Naive thymus-derived CD4-positive, alpha-beta T cell (primary cell): ENCODE data around the gene TLR1. TPM values are rescaled to one million over a fixed set of nuclear protein-coding genes. Genes with fewer than 3 reads are reported as not detected.
"Not testable (repeated sequence)": the region's sequence is repeated elsewhere in the genome, so short reads cannot be mapped to it uniquely, and the experiment has no call there.

Experiments
- ATAC-seq: fragments of 150-1000 bp; cut with Tn5 transposase; 2 replicates; pipeline ENCODE4 v1.10.0; 2021; ENCODE audit warnings: mild to moderate bottlenecking, moderate library complexity
- CTCF ChIA-PET: fragments of 350-600 bp; sonication (Branson Sonifier 250); formaldehyde crosslinking; loops from one replicate; lab custom pipeline; 2021; ENCODE audit warnings: antibody characterized with exemption; lab: Charles Lee
- POLR2A ChIA-PET: fragments of 350-600 bp; sonication (Branson Sonifier 250); formaldehyde crosslinking; loops from one replicate; lab custom pipeline; 2021; ENCODE audit warnings: antibody characterized with exemption, inconsistent platforms; lab: Charles Lee
- DNase-seq, 9 donors: peaks; one replicate each; pipeline versions ENCODE4 v3.0.0 to v3.0.0-alpha.2; 2020 to 2022; ENCODE audit warnings: mixed read lengths in 1 of 9
- H3K27ac ChIP-seq: one replicate; pipeline ENCODE4 v1.7.0; 2013; ENCODE audit warnings: mild to moderate bottlenecking, low read depth, low read length, moderate library complexity
- H3K27me3 ChIP-seq, 2 donors: one replicate each; pipeline ENCODE4 v1.7.0; 2013; ENCODE audit warnings: low read length in 2 of 2, mild to moderate bottlenecking in 2 of 2, moderate library complexity in 2 of 2; ENCODE audit not compliant: control insufficient read depth in 2 of 2, insufficient read depth in 2 of 2
- H3K36me3 ChIP-seq, 3 experiments: 1 replicate in 2 of 3; 2 replicates in 1 of 3; pipeline ENCODE4 v1.7.0; 2013; ENCODE audit warnings: low read length in 3 of 3, mild to moderate bottlenecking in 3 of 3, moderate library complexity in 1 of 3; ENCODE audit not compliant: insufficient read depth in 3 of 3, control insufficient read depth in 2 of 3
- H3K4me1 ChIP-seq, 2 donors: one replicate each; pipeline ENCODE4 v1.7.0; 2013; ENCODE audit warnings: low read length in 2 of 2, mild to moderate bottlenecking in 2 of 2, moderate library complexity in 1 of 2; ENCODE audit not compliant: control insufficient read depth in 2 of 2, insufficient read depth in 2 of 2
- H3K4me3 ChIP-seq: 2 replicates; pipeline ENCODE4 v1.7.0; 2013; ENCODE audit warnings: mild to moderate bottlenecking, low read length
- H3K9me3 ChIP-seq, 3 experiments: 1 replicate in 2 of 3; 2 replicates in 1 of 3; pipeline ENCODE4 v1.7.0; 2013; ENCODE audit warnings: low read length in 3 of 3; ENCODE audit not compliant: control insufficient read depth in 2 of 3
- H3K27ac Mint-ChIP-seq, 9 donors: one replicate each; pipeline ENCODE4 v1.8.0; 2020 to 2022; ENCODE audit warnings: mixed read lengths in 9 of 9, mild to moderate bottlenecking in 8 of 9, moderate library complexity in 5 of 9, inconsistent platforms in 2 of 9
- H3K27me3 Mint-ChIP-seq, 5 donors: one replicate each; pipeline ENCODE4 v1.8.0; 2021 to 2022; ENCODE audit warnings: mixed read lengths in 5 of 5, mild to moderate bottlenecking in 1 of 5
- H3K36me3 Mint-ChIP-seq, 5 donors: one replicate each; pipeline ENCODE4 v1.8.0; 2020 to 2022; ENCODE audit warnings: mixed read lengths in 5 of 5, mild to moderate bottlenecking in 3 of 5, inconsistent platforms in 1 of 5
- H3K4me1 Mint-ChIP-seq, 7 donors: one replicate each; pipeline ENCODE4 v1.8.0; 2020 to 2022; ENCODE audit warnings: mixed read lengths in 7 of 7, mild to moderate bottlenecking in 3 of 7, inconsistent platforms in 1 of 7
- H3K4me3 Mint-ChIP-seq, 10 donors: one replicate each; pipeline ENCODE4 v1.8.0; 2020 to 2022; ENCODE audit warnings: mild to moderate bottlenecking in 10 of 10, mixed read lengths in 10 of 10, moderate library complexity in 6 of 10, inconsistent platforms in 2 of 10
- H3K9me3 Mint-ChIP-seq, 11 donors: one replicate each; pipeline ENCODE4 v1.8.0; 2020 to 2022; ENCODE audit warnings: mixed read lengths in 11 of 11, mild to moderate bottlenecking in 4 of 11, inconsistent platforms in 1 of 11, moderate library complexity in 1 of 11
- intact Hi-C, 2 donors: fragments of 100-400 bp; cut with micrococcal nuclease; formaldehyde crosslinking; loops; one replicate each; pipeline ENCODE4 v1.15.1; 2023
- polyA plus RNA-seq, 2 donors: library from polyadenylated mRNA; unstranded; fragments of 300-500 nt; fragmentation: Illumina TruSeq; gene quantifications; one replicate each; pipeline ENCODE4 v1.2.3, GENCODE V29; 2021
- total RNA-seq, 6 experiments: library from RNA in 5 of 6; stranded (reverse) in 5 of 6; gene quantifications; 1 replicate in 5 of 6; 2 replicates in 1 of 6; pipeline ENCODE4 v1.2.3 and lab custom pipeline; 2021 to 2026

TLR1 gene
- total and polyA plus RNA-seq, 7 experiments from 2014 or later = 11.8 to 41.9 (median 22.0) TPM

DNA sequence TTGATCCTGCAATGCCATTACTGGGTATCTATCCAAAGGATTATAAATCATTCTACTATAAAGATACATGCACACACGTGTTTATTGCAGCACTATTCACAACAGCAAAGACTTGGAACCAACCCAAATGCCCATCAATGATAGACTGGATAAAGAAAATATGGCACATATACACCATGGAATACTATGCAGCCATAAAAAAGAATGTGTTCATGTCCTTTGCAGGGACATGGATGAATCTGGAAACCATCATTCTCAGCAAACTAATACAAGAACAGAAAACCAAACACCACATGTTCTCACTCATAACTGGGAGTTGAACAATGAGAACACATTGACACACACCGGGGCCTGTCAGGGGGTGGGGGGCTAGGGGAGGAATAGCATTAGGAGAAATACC is 26.7 kb downstream of the TLR1 start:
- ATAC-seq, H3K4me1 Mint-ChIP-seq, CTCF ChIA-PET, H3K4me3 Mint-ChIP-seq, intact Hi-C loops, H3K27me3 ChIP-seq, POLR2A ChIA-PET, DNase-seq, H3K9me3 ChIP-seq, H3K4me3 ChIP-seq, H3K36me3 ChIP-seq, H3K27ac Mint-ChIP-seq, H3K4me1 ChIP-seq, H3K27ac ChIP-seq: not testable (repeated sequence)
- Mint-ChIP-seq H3K36me3 (peaks cover 3 to 13% (median 8%) of the 10 kb centered on the region in 5 donors), H3K9me3 (peaks cover 0 to 21% (median 8%) of the 10 kb centered on the region in 11 donors), H3K27me3 (peaks cover 0 to 31% (median 4%) of the 10 kb centered on the region in 5 donors)

DNA sequence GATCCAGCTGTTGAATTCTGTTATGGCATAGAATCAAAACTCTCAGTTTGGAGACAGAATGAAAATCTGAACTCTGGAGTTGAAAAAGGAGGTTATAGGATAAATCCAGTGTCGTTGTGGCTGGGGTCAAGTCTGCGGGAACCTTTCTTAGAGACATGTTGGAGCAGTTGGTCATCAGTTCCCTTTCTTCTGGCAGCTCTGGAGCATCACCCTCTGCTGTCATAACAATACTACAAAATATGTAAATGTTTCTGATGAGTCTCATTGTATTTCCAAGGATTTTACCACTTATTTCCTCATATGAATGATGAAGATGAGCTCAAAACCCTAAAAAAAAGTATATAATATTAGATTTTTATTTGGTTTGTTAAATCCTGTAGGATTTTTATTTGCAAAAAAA is 29.3 kb downstream of the TLR1 start:
- H3K9me3 Mint-ChIP-seq = peaks cover 0 to 21% (median 8%) of the 10 kb centered on the region in 11 donors
- Histone ChIP-seq H3K9me3 (no peaks in the 10 kb centered on the region), H3K36me3 (no peaks in the 10 kb centered on the region), H3K27ac (no peak overlapping the region), H3K4me1 (no peaks in the 10 kb centered on the region), H3K27me3 (no peaks in the 10 kb centered on the region), H3K4me3 (no peak overlapping the region)
- no peak overlapping the region for H3K27ac Mint-ChIP-seq
- intact Hi-C loops = no loop called here
- H3K4me3 Mint-ChIP-seq = no peak overlapping the region
- DNase-seq (no peak), ATAC-seq (no peak)
- POLR2A ChIA-PET = no interaction called here
- H3K36me3 Mint-ChIP-seq = peaks cover 3 to 13% (median 8%) of the 10 kb centered on the region in 5 donors
- peaks cover 0 to 1% (median 0%) of the 10 kb centered on the region in 7 donors for H3K4me1 Mint-ChIP-seq
- peaks cover 0 to 33% (median 4%) of the 10 kb centered on the region in 5 donors for H3K27me3 Mint-ChIP-seq
- CTCF ChIA-PET = interaction anchor here (0.6 to 0.7 kb wide), 2 partner anchors 138 to 713 kb away, joined by 3 to 4 read pairs; no protein-coding TSS in a partner anchor

GRCh38 chr4:38774181-38774955 is 30.2 kb downstream of the TLR1 start:
- Histone ChIP-seq H3K36me3 (no peaks in the 10 kb centered on the region), H3K4me3 (no peak overlapping the region), H3K9me3 (no peaks in the 10 kb centered on the region), H3K27me3 (no peaks in the 10 kb centered on the region), H3K27ac (no peak overlapping the region), H3K4me1 (no peaks in the 10 kb centered on the region)
- H3K36me3 Mint-ChIP-seq = peaks cover 3 to 13% (median 8%) of the 10 kb centered on the region in 5 donors
- ChIA-PET CTCF (no interaction called here), POLR2A (interaction anchor here (0.6 kb wide), 1 partner anchor 590 kb away, joined by 3 read pairs; no protein-coding TSS in a partner anchor)
- H3K4me1 Mint-ChIP-seq = peaks cover 0 to 2% (median 0%) of the 10 kb centered on the region in 7 donors
- H3K9me3 Mint-ChIP-seq = peaks cover 0 to 21% (median 8%) of the 10 kb centered on the region in 11 donors
- ATAC-seq (no peak), DNase-seq (no peak)
- intact Hi-C loops = no loop called here
- H3K27me3 Mint-ChIP-seq = peaks cover 0 to 33% (median 4%) of the 10 kb centered on the region in 5 donors
- H3K4me3 Mint-ChIP-seq = no peak overlapping the region
- no peak overlapping the region for H3K27ac Mint-ChIP-seq

DNA sequence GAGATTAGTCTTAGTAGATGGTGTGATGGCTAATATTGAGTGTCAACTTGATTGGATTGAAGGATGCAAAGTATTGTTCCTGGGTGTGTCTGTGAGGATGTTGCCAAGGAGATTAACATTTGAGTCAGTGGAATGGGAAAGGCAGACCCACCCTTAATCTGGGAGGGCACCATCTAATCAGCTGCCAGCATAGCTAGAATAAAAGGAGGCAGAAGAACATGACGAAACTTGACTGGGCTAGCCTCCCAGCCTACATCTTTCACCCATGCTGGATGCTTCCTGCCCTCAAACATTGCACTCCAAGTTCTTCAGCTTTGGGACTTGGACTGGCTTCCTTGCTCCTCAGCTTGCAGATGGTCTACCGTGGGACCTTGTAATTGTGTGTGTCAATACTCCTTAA is 34.3 kb downstream of the TLR1 start:
- ATAC-seq, H3K36me3 ChIP-seq, H3K27ac ChIP-seq, H3K27me3 ChIP-seq, H3K4me1 ChIP-seq, H3K9me3 ChIP-seq, H3K4me3 Mint-ChIP-seq, H3K4me1 Mint-ChIP-seq, H3K27ac Mint-ChIP-seq, DNase-seq, intact Hi-C loops, POLR2A ChIA-PET, H3K4me3 ChIP-seq: not testable (repeated sequence)
- H3K27me3 Mint-ChIP-seq = peaks cover 0 to 37% (median 4%) of the 10 kb centered on the region in 5 donors
- H3K9me3 Mint-ChIP-seq = peaks cover 2 to 32% (median 14%) of the 10 kb centered on the region in 11 donors
- H3K36me3 Mint-ChIP-seq = peaks cover 7 to 12% (median 8%) of the 10 kb centered on the region in 5 donors
- CTCF ChIA-PET = interaction anchor here (2.8 kb wide), 1 partner anchor 11 kb away, joined by 12 read pairs; no protein-coding TSS in a partner anchor

DNA sequence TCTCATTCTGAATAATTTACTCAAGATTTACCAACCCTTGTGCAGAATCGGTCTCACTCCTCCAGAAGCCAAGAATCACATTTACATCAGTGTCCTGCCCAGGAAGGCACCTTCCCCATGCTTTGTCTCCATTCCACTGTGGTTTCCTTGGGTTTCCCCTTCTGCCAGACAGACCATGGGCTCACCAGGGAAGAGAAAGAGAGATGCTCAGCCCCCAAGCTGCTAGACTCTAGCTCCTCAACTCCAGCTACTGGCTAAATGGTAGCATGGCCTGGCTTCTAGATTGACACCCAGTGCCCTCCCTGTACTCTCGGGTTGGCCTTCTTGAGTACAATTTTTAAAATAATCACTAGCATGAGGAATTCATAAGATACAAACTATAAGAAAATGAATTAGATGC is 34.7 kb downstream of the TLR1 start:
- no peaks in the 10 kb centered on the region for H3K9me3 ChIP-seq
- intact Hi-C loops = no loop called here
- Mint-ChIP-seq H3K9me3 (peaks cover 2 to 28% (median 11%) of the 10 kb centered on the region in 11 donors), H3K27me3 (peaks cover 0 to 36% (median 4%) of the 10 kb centered on the region in 5 donors), H3K4me1 (peaks cover 0 to 2% (median 0%) of the 10 kb centered on the region in 7 donors), H3K27ac (no peak overlapping the region), H3K4me3 (no peak overlapping the region), H3K36me3 (peaks cover 4 to 12% (median 7%) of the 10 kb centered on the region in 5 donors)
- ATAC-seq (no peak), DNase-seq (no peak)
- no peaks in the 10 kb centered on the region for H3K27me3 ChIP-seq
- no peak overlapping the region for H3K4me3 ChIP-seq
- H3K4me1 ChIP-seq = no peaks in the 10 kb centered on the region
- ChIA-PET POLR2A (no interaction called here), CTCF (interaction anchor here (2.8 kb wide), 1 partner anchor 10 kb away, joined by 12 read pairs; no protein-coding TSS in a partner anchor)
- H3K36me3 ChIP-seq = no peaks in the 10 kb centered on the region
- no peak overlapping the region for H3K27ac ChIP-seq

DNA sequence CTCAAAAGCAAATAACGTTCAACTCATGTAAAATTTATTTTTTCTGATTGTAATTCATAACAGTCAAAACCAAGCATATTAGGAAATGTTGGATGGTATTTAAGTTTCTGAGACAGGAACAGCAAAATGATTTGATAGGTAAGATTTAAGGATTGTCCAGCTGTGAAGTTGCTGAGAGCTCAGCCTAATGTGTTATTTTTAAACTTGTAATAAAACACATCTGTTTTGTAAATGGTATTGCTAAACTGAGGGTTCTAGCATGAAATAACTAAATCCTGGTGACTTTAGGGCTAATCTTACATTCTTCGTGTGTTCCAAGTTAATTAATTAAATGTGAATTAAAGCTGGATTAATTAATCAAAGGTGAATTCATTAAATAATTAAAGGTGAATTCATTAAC is 35.1 kb downstream of the TLR1 start:
- Mint-ChIP-seq H3K4me1 (peaks cover 0 to 1% (median 0%) of the 10 kb centered on the region in 7 donors), H3K9me3 (peaks cover 2 to 24% (median 9%) of the 10 kb centered on the region in 11 donors), H3K27ac (no peak overlapping the region), H3K27me3 (peaks cover 0 to 33% (median 2%) of the 10 kb centered on the region in 5 donors), H3K4me3 (no peak overlapping the region), H3K36me3 (peaks cover 1 to 9% (median 5%) of the 10 kb centered on the region in 5 donors)
- DNase-seq (no peak), ATAC-seq (no peak)
- Histone ChIP-seq H3K27ac (no peak overlapping the region), H3K4me3 (no peak overlapping the region), H3K27me3 (no peaks in the 10 kb centered on the region), H3K4me1 (no peaks in the 10 kb centered on the region), H3K9me3 (no peaks in the 10 kb centered on the region), H3K36me3 (no peaks in the 10 kb centered on the region)
- POLR2A ChIA-PET = no interaction called here
- CTCF ChIA-PET = interaction anchor here (2.8 kb wide), 1 partner anchor 10 kb away, joined by 12 read pairs; no protein-coding TSS in a partner anchor
- intact Hi-C loops = no loop called here
